Hematopoietic multipotent progenitor cell treated with erythropoietin and hydrocortisone succinate and interleukin-3 and kit ligand, for 4 days (in vitro differentiated cells): ENCODE results near the gene DPEP3.

Experiments used
- DNase-seq: peaks from one replicate; pipeline ENCODE4 v3.0.0-alpha.2; 2015

Gene DPEP3

GRCh38 chr16:67966549-67967182, 13.6 kb downstream of the DPEP3 start:
- peak; percentile 51 for DNase-seq

DNA sequence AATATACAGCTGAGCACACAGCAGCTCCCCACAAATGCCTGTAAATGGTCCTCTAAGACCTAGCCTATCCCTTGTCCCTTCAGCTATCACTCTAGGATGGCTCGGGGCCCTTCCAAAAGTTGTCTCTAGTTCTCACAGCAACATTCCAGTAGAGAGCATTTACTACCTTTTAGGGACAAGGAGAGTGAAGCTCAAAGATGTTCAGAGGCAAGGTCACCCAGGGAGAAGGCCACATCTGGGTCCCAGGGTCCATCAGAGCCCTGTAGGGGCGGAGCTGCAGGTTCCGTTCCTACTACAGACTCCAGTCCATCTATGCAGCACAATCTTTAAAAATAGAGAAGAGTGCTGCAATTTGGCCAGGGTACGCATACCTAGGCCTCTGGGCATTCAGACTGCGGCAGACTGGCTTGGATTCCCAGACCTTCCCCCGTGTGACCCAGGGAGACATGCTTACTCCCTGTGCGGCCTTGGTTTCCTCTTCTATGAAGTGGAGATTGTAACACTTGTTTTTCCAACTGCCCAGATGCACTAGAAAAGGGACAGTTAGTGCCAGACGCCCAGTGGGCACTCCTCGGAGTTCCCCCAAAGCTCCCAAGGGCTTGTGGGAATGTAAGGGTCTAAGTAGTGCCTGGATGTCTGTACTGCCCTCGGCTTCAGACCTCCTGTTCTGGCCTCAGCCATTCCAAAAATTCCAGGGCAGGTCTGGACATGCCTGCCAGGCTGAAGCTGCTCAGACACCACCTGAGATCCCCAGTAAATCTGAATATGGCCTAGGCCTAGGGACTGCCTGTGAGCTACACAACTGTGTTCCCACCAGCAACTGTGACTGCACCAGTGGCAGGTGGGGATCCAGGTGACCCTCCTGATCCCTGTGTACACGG, 14.4 kb downstream of the DPEP3 start:
- DNase-seq = no peak

DNA sequence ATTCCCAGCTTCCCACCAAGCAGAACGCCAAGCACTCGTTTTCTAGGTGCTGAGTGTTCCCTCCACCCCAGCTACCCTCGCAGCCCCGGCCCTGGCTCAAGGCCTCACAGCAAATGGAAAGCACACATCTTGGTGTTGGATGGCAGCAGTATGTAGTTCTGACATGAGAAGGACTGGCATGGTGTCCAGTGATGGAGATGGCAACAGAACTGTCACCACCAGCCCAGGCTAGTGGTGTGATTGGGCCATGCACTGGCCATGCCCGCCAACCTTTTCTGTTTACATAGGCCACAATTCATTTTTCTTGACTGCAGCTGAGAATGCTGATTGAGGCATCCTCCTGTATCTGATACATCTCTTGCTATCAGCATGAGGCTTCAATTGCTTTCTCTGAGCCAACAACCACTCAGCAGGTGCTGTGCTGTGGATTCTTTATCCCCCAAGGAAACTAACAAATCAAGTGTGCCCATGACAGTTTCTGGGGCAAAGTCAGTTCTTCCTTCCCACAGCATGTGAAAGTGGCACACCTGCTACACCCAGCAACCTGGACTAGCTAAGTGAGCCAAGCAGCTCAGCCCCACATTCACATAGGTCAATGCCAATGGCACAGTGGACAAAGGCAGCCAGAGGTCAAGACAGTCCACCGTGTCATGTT, 15.7 kb downstream of the DPEP3 start:
- no peak for DNase-seq

DNA sequence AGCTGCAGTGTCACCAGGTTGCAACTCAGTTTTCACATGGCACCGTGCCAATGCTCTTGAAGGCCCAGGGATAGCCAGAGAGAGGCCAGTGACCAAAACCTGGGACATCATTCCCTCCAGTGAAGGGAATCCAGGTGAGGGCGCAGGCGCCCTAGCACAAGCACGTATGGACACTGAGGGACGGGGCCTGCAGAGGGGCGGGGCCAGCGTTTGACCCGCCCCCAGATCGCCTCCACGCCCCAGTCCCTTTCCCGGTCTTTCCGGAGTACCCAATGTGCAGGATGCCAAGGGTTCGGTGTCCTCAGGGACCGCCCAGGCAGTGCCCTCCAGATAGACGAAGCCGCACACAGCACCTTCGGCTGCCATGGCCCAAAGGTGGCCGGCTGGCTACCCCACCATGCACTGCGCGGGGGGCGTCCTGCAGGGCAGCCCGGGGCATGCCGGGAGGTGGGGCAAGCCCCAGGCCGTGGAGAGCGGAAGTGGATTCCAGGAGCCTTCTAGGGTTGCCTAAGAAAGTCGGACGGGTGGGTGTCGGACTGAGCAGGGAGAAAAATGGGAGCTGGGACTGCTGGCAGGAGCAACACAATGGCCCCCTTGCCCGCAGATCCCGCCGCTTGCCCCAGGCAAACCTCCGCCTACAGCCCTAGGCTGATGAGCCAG, 16.5 kb downstream of the DPEP3 start:
- no peak for DNase-seq

GRCh38 chr16:67963292-67963661, 17.0 kb downstream of the DPEP3 start:
- DNase-seq = no peak

DNA sequence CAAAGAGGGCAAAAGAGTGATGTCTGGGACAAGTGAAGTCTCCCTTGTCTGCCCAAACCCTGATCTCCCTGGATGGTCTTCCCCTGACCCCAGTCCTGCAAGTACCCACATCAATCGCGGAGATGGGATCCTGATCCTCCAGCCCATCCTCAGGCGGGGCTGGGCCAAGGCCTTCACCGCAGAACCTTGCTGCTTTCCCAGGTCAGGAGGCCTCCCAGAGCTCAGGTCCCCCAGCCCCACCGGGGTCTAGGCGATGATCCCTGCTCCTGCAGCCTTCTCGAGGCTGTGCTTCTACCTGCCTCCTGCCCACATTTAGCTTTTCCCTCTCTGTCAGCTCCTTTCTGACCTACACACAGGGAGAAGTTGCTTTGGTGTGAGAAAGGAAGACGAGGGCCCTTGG, 18.2 kb downstream of the DPEP3 start:
- DNase-seq = no peak

DNA sequence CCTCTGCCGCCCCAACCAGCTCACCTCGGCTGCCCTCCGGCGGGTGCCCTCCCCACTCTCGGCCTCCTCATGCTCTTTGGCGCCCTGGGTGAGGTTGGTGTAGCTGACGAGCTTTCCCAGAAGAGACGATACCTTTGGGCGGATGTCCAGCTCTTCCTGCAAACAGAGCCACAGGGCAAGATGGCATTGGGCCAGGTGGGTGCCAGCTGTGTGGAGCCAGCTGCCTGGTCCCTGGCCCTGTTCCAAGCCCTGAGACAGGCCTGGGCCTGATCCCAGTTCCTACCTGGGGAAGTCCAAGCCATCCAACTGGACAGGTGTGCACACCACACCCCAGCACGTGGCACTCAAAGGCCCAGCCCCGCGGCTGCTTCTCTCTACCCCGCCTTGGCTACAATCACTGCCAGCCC, 18.7 kb downstream of the DPEP3 start:
- no peak for DNase-seq

DNA sequence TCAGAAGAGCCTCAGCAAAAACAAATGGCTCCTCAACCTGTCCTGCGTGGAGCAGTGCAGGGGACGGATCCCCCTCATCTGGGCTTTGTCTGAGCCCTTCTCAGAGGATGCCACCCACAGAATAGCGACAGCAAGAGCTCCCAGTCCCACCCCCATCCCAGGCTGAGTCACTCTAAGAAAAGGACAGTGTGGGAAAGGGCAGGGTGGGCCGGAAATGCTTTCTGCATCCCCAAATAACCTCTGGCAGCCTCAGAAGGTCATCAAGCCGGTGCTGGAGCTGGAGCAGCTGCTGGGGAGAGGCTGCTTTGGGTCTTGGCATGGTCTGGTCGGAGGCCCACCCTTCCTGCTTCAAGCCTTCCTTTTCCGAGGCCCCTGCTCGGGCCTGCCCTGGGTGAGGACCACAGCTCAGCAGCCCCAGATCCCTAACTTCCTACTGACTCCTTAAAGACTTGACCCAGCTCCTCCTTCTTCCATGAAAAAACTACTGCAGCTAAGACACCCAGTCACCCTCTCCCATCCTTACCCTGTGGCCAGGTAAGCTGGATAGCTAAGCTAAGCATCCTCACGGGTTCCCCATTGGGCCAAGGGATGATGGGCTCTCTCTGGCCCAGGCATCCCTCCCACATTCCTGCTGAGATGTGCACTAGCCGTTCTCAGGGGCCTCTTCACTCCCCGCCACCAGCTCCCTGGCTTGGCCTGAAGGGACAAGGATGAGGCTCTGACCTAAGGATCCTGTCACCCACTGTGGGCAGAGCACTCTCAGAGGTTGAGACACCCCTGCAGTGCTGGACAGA, 20.6 kb downstream of the DPEP3 start:
- DNase-seq = no peak

DNA sequence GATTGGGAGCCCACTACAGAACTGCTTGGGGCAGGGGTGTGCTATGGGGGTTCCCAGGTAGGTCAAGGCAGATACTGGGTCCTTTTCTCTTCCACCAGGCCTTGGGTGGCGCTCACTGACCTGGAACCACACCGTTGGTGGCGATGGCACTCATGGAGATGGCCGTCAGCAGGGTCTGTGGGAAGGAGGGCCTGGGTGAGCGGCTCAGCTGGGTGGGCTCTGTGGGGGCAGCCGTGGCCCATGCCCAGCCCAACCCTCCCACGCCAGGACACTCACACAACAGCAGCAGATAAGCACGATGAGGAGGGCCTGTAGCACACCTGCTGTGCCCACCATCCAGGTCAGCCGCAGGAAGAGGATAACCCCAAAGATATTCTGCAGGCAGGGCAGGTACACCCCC, 22.7 kb downstream of the DPEP3 start:
- DNase-seq = no peak

DNA sequence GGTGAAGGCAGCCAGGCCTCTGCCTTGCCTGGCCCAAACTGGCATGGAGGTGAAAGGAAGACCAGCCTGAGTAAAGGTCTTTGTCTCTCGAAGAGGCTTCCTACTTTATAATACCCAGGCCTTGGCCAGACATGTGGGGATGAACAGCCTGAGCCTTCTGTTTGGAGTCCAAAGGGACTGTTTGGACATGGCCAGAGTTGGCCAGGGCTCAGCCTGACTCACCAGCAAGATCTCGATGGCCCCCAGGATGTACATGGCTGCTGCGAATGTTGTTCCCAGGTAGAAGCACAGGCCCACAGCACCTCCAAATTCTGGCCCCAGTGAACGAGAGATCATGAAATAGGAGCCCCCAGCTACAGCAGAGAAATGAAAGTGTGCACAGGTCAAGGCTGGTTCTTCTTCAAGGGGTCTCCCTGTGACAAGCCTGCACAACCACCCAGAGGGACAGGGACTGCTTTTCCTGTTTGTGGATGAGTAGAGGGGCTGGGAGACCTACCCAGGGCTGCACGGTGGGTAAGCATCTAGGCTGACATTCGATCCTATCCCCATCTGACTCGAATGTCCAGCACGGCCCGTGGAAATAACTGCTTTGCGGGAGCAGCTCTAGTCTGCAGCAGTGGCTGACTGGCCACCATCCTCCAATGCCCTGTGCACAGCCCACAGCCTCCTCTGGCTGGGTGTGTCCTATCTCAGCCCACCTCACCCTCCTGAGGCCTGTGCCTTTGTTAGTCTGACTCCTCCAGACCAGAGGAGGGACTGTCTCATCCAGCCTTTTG, 25.7 kb downstream of the DPEP3 start:
- DNase-seq = no peak

- no peak for DNase-seq
These were observed 26.5 kb downstream of the DPEP3 start for GRCh38 chr16:67953641-67954375.

DNA sequence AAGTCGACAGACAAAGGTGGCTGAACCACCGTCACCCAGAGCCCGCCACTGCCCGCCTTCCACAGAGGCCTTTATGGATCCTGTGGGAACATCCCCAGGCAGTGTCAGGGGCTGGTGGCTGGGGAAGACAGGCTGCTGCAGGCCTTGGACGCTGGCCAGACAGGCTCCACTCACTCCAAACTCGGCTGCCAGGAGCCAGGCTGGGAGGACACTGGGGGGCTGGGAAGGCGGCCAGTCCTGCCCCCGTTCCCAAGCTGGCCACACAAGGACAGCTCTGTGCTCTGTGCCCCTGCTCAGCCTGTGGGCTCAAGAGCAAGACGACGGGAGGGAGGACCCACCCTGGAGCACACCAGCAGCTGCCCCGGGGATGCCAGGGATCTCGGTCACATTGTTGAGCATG, 28.8 kb downstream of the DPEP3 start:
- DNase-seq = no peak

GRCh38 chr16:67950335-67950843, 29.9 kb downstream of the DPEP3 start:
- DNase-seq = no peak

- no peak for DNase-seq
These were observed 30.7 kb downstream of the DPEP3 start for GRCh38 chr16:67949645-67950044.

GRCh38 chr16:67948015-67948414, 32.3 kb downstream of the DPEP3 start:
- DNase-seq = no peak

GRCh38 chr16:67946966-67947558, 33.2 kb downstream of the DPEP3 start:
- no peak for DNase-seq

- no peak for DNase-seq
These were observed 34.1 kb downstream of the DPEP3 start for GRCh38 chr16:67946128-67946569.

DNA sequence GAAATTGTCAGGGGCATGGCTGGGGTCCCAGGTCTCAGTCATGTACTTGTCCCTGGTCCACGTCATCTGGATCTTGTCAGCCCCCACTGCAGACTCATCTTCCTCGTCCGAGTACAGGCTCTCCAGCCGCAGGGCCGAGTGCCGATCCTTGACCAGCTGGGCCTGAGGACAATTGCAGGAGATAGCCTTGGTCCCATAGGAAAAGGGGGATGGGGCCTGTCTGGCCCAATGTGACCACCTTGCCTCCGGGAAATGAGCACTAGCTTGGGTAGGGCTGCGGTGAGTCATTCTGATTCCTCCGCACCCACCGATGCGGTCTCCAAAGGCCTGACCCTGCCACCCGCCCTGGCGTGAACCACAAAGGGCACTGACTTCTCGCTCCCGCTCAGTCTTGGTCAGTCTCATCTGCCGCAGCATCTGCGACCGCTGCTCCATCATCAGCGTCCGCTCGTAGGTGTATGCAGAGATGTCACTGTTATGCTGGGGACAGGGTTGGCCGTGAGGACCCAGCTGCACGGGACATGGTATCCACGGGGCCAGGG, 34.8 kb downstream of the DPEP3 start:
- no peak for DNase-seq

- DNase-seq = no peak
These were observed 35.5 kb downstream of the DPEP3 start for GRCh38 chr16:67944690-67945391.
